Neural progenitor cell (in vitro differentiated cells): ENCODE data around the gene HOXB4. TPM values are rescaled to one million over a fixed set of nuclear protein-coding genes. Genes with fewer than 3 reads are reported as not detected.
A peak's percentile ranks its signal among the peaks of the same experiment; 100 is the strongest.

ENCODE experiments used
- DNase-seq: peaks from one replicate; pipeline ENCODE4 v3.0.0-alpha.2; 2016; ENCODE audit warnings: low spot score
- H2AFZ ChIP-seq: fragments of 200-600 bp; sonication (generic); replicated peaks from 2 replicates; pipeline ENCODE4 v1.6.1; 2016; ENCODE audit warnings: antibody characterized with exemption
- H3F3A ChIP-seq: fragments of 200-600 bp; sonication (generic); 2 replicates; pipeline ENCODE4 v1.6.1; 2016; ENCODE audit warnings: antibody characterized with exemption, low read depth
- H3K27ac ChIP-seq: fragments of 200-600 bp; sonication (generic); 2 replicates; pipeline ENCODE4 v1.5.1; 2016; ENCODE audit warnings: mild to moderate bottlenecking
- H3K27me3 ChIP-seq: fragments of 200-600 bp; sonication (generic); 2 replicates; pipeline ENCODE4 v1.6.1; 2016; ENCODE audit warnings: mild to moderate bottlenecking, moderate library complexity
- H3K36me3 ChIP-seq: fragments of 200-600 bp; sonication (generic); 2 replicates; pipeline ENCODE4 v1.5.1; 2016
- H3K4me1 ChIP-seq: fragments of 200-600 bp; sonication (generic); 2 replicates; pipeline ENCODE4 v1.6.1; 2016; ENCODE audit warnings: mixed run types
- H3K4me2 ChIP-seq: fragments of 200-600 bp; sonication (generic); 2 replicates; pipeline ENCODE4 v1.6.1; 2016
- H3K4me3 ChIP-seq: fragments of 200-600 bp; sonication (generic); 2 replicates; pipeline ENCODE4 v1.5.1; 2016
- H3K79me2 ChIP-seq: fragments of 200-600 bp; sonication (generic); 2 replicates; pipeline ENCODE4 v1.6.1; 2016; ENCODE audit warnings: low read depth
- H3K9ac ChIP-seq: fragments of 200-600 bp; sonication (generic); 2 replicates; pipeline ENCODE4 v1.6.1; 2016
- H3K9me3 ChIP-seq: fragments of 200-600 bp; sonication (generic); 2 replicates; pipeline ENCODE4 v1.5.1; 2016; ENCODE audit warnings: low read depth
- H4K20me1 ChIP-seq: fragments of 200-600 bp; sonication (generic); 2 replicates; pipeline ENCODE4 v1.6.1; 2016; ENCODE audit warnings: low read depth
- H3K27ac Mint-ChIP-seq: 3 replicates; pipeline ENCODE4 v1.8.0; 2021; ENCODE audit warnings: mixed read lengths
- H3K27me3 Mint-ChIP-seq: 2 replicates; pipeline ENCODE4 v1.8.0; 2022; ENCODE audit warnings: low read depth, mild to moderate bottlenecking, inconsistent platforms, moderate library complexity, mixed read lengths; ENCODE audit not compliant: insufficient read depth
- H3K36me3 Mint-ChIP-seq: 3 replicates; pipeline ENCODE4 v1.8.0; 2021; ENCODE audit warnings: mixed read lengths
- H3K4me1 Mint-ChIP-seq: 3 replicates; pipeline ENCODE4 v1.8.0; 2021; ENCODE audit warnings: mixed read lengths
- H3K4me3 Mint-ChIP-seq: 3 replicates; pipeline ENCODE4 v1.8.0; 2021; ENCODE audit warnings: mild to moderate bottlenecking, moderate library complexity, mixed read lengths
- H3K9me3 Mint-ChIP-seq: 3 replicates; pipeline ENCODE4 v1.8.0; 2020; ENCODE audit warnings: mixed read lengths
- CTCF ChIP-seq: fragments of 200-600 bp; sonication (generic); IDR thresholded peaks from 2 replicates; pipeline ENCODE4 v1.5.1; 2017; ENCODE audit warnings: antibody characterized with exemption, mild to moderate bottlenecking
- EZH2 ChIP-seq: fragments of 200-600 bp; sonication (generic); IDR thresholded peaks from 2 replicates; pipeline ENCODE4 v1.6.1; 2017; ENCODE audit warnings: antibody characterized with exemption, mild to moderate bottlenecking, moderate library complexity
- EZH2phosphoT487 ChIP-seq: fragments of 200-600 bp; sonication (generic); IDR thresholded peaks from 2 replicates; pipeline ENCODE4 v1.6.1; 2017; ENCODE audit warnings: antibody characterized with exemption
- total RNA-seq: library from RNA; depleted of rRNA; stranded (reverse); fragments of >200 nt; gene quantifications from 2 replicates; pipeline ENCODE4 v1.2.3, GENCODE V29; 2015; ENCODE audit warnings: low replicate concordance

Gene HOXB4
- total RNA-seq, 1 donor from 2014 or later = not detected

- peaks cover 4% of the 10 kb centered on the region for H3K4me1 Mint-ChIP-seq
- no peak for DNase-seq
- H3K9me3 ChIP-seq = no peaks in the 10 kb centered on the region
- peaks cover 94% of the 10 kb centered on the region for H4K20me1 ChIP-seq
- H3K9ac ChIP-seq = no peak overlapping the region
- H3K4me3 ChIP-seq = no peak overlapping the region
- H3F3A ChIP-seq = no peaks in the 10 kb centered on the region
- no peak overlapping the region for H3K27ac ChIP-seq
- H2AFZ ChIP-seq = no peak overlapping the region
- no peaks in the 10 kb centered on the region for H3K36me3 ChIP-seq
- peaks cover 98% of the 10 kb centered on the region for H3K27me3 Mint-ChIP-seq
- no peak overlapping the region for H3K27ac Mint-ChIP-seq
- no peaks in the 10 kb centered on the region for H3K79me2 ChIP-seq
- TF ChIP-seq CTCF (no peak), EZH2 (peak; percentile 73), EZH2phosphoT487 (no peak)
- no peaks in the 10 kb centered on the region for H3K4me1 ChIP-seq
- no peak overlapping the region for H3K4me2 ChIP-seq
- H3K27me3 ChIP-seq = peaks cover 100% of the 10 kb centered on the region
- no peaks in the 10 kb centered on the region for H3K36me3 Mint-ChIP-seq
- H3K9me3 Mint-ChIP-seq = peaks cover 20% of the 10 kb centered on the region
- no peak overlapping the region for H3K4me3 Mint-ChIP-seq
Measured at GRCh38 chr17:48583708-48584222, 5.6 kb upstream of the HOXB4 start.

DNA sequence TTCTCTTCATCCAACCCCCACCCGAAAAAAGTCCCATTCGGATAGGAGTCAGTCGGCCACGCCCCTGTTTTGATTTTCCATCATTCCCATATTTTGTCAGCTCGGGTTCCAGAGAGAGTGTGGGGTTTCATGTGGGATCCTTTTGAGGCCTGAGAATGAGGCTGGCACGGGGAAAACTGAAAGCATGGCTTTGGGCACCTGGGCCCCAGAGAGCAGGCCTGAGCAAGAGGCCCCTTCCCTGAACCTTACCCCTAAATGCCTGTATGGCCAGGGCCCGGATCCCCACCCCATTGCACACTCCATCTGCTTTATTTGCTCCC is 4.6 kb upstream of the HOXB4 start:
- H3K36me3 ChIP-seq = no peaks in the 10 kb centered on the region
- H3K9ac ChIP-seq = no peak overlapping the region
- H3K9me3 Mint-ChIP-seq = peaks cover 23% of the 10 kb centered on the region
- H3K4me1 Mint-ChIP-seq = peaks cover 4% of the 10 kb centered on the region
- peaks cover 91% of the 10 kb centered on the region for H4K20me1 ChIP-seq
- peaks cover 95% of the 10 kb centered on the region for H3K27me3 Mint-ChIP-seq
- no peak overlapping the region for H2AFZ ChIP-seq
- no peaks in the 10 kb centered on the region for H3F3A ChIP-seq
- DNase-seq = no peak
- H3K4me2 ChIP-seq = no peak overlapping the region
- H3K27me3 ChIP-seq = peaks cover 100% of the 10 kb centered on the region
- H3K27ac ChIP-seq = no peak overlapping the region
- no peaks in the 10 kb centered on the region for H3K79me2 ChIP-seq
- H3K9me3 ChIP-seq = no peaks in the 10 kb centered on the region
- H3K27ac Mint-ChIP-seq = no peak overlapping the region
- H3K4me3 Mint-ChIP-seq = no peak overlapping the region
- H3K36me3 Mint-ChIP-seq = no peaks in the 10 kb centered on the region
- H3K4me1 ChIP-seq = no peaks in the 10 kb centered on the region
- no peak for TF ChIP-seq EZH2phosphoT487
- no peak for TF ChIP-seq EZH2
- no peak for TF ChIP-seq CTCF
- H3K4me3 ChIP-seq = no peak overlapping the region

- peaks cover 100% of the 10 kb centered on the region for H3K27me3 ChIP-seq
- Mint-ChIP-seq H3K4me3 (no peak overlapping the region), H3K36me3 (no peaks in the 10 kb centered on the region), H3K27ac (no peak overlapping the region), H3K9me3 (peaks cover 15% of the 10 kb centered on the region), H3K27me3 (peaks cover 93% of the 10 kb centered on the region), H3K4me1 (no peaks in the 10 kb centered on the region)
- H4K20me1 ChIP-seq = peaks cover 93% of the 10 kb centered on the region
- no peaks in the 10 kb centered on the region for H3K79me2 ChIP-seq
- H3K36me3 ChIP-seq = no peaks in the 10 kb centered on the region
- H3K4me1 ChIP-seq = no peaks in the 10 kb centered on the region
- H3K4me2 ChIP-seq = no peak overlapping the region
- H3K4me3 ChIP-seq = no peak overlapping the region
- no peak overlapping the region for H3K9ac ChIP-seq
- H2AFZ ChIP-seq = no peak overlapping the region
- peak; percentile 55 for TF ChIP-seq EZH2
- no peak for TF ChIP-seq EZH2phosphoT487
- H3F3A ChIP-seq = peaks cover 4% of the 10 kb centered on the region
- H3K27ac ChIP-seq = no peak overlapping the region
- H3K9me3 ChIP-seq = no peaks in the 10 kb centered on the region
- no peak for DNase-seq
Measured at GRCh38 chr17:48579760-48580554, 1.8 kb upstream of the HOXB4 start.

GRCh38 chr17:48579471-48579759 is 1.3 kb upstream of the HOXB4 start:
- Histone ChIP-seq H3K36me3 (no peaks in the 10 kb centered on the region), H3K9ac (no peak overlapping the region), H3K4me1 (no peaks in the 10 kb centered on the region), H3K9me3 (no peaks in the 10 kb centered on the region), H3K4me2 (no peak overlapping the region), H2AFZ (no peak overlapping the region), H3K27ac (no peak overlapping the region), H3K4me3 (no peak overlapping the region), H3K79me2 (no peaks in the 10 kb centered on the region), H3K27me3 (peaks cover 100% of the 10 kb centered on the region), H4K20me1 (peaks cover 93% of the 10 kb centered on the region), H3F3A (peaks cover 4% of the 10 kb centered on the region)
- H3K4me3 Mint-ChIP-seq = peak overlapping the region; percentile 41
- H3K36me3 Mint-ChIP-seq = no peaks in the 10 kb centered on the region
- no peak for DNase-seq
- TF ChIP-seq EZH2phosphoT487 (no peak), CTCF (no peak), EZH2 (peak; percentile 79)
- no peaks in the 10 kb centered on the region for H3K4me1 Mint-ChIP-seq
- H3K9me3 Mint-ChIP-seq = peaks cover 15% of the 10 kb centered on the region
- peaks cover 93% of the 10 kb centered on the region for H3K27me3 Mint-ChIP-seq
- H3K27ac Mint-ChIP-seq = no peak overlapping the region
